Ishikawa (cell line): ENCODE data around the gene BSG.

Experiments
- CEBPB ChIP-seq: IDR thresholded peaks from 2 replicates; pipeline ENCODE4 v1.6.1; 2012
- CREB1 ChIP-seq: IDR thresholded peaks from 2 replicates; pipeline ENCODE4 v1.6.1; 2012; ENCODE audit warnings: low read depth
- EGR1 ChIP-seq: IDR thresholded peaks from 2 replicates; pipeline ENCODE4 v1.6.1; 2012
- EP300 ChIP-seq: IDR thresholded peaks from 2 replicates; pipeline ENCODE4 v1.6.1; 2012; ENCODE audit warnings: borderline replicate concordance
- FOXM1 ChIP-seq: IDR thresholded peaks from 2 replicates; pipeline ENCODE4 v1.6.1; 2012; ENCODE audit warnings: low read depth, borderline replicate concordance
- NFIC ChIP-seq: IDR thresholded peaks from 2 replicates; pipeline ENCODE4 v1.6.1; 2012
- RAD21 ChIP-seq: IDR thresholded peaks from 2 replicates; pipeline ENCODE4 v1.6.1; 2012; ENCODE audit warnings: low read depth
- TAF1 ChIP-seq: IDR thresholded peaks from 2 replicates; pipeline ENCODE4 v1.6.1; 2012; ENCODE audit warnings: low read depth, mild to moderate bottlenecking
- TCF12 ChIP-seq: IDR thresholded peaks from 2 replicates; pipeline ENCODE4 v1.6.1; 2012; ENCODE audit warnings: low read depth
- TEAD4 ChIP-seq: IDR thresholded peaks from 2 replicates; pipeline ENCODE4 v1.6.1; 2012
- YY1 ChIP-seq: IDR thresholded peaks from 2 replicates; pipeline ENCODE4 v1.6.1; 2012; ENCODE audit warnings: low read depth
- ZBTB7A ChIP-seq: IDR thresholded peaks from 2 replicates; pipeline ENCODE4 v1.6.1; 2012; ENCODE audit warnings: low read depth
- TF ChIP-seq, protein P1 (sequence below): IDR thresholded peaks from 2 replicates; pipeline ENCODE4 v1.6.1; 2012
- TF ChIP-seq, protein P2 (sequence below): IDR thresholded peaks from 2 replicates; pipeline ENCODE4 v1.6.1; 2012
- TF ChIP-seq, protein P3 (sequence below): IDR thresholded peaks from 2 replicates; pipeline ENCODE4 v1.6.1; 2012; ENCODE audit warnings: low read depth, mild to moderate bottlenecking

The BSG gene

DNA sequence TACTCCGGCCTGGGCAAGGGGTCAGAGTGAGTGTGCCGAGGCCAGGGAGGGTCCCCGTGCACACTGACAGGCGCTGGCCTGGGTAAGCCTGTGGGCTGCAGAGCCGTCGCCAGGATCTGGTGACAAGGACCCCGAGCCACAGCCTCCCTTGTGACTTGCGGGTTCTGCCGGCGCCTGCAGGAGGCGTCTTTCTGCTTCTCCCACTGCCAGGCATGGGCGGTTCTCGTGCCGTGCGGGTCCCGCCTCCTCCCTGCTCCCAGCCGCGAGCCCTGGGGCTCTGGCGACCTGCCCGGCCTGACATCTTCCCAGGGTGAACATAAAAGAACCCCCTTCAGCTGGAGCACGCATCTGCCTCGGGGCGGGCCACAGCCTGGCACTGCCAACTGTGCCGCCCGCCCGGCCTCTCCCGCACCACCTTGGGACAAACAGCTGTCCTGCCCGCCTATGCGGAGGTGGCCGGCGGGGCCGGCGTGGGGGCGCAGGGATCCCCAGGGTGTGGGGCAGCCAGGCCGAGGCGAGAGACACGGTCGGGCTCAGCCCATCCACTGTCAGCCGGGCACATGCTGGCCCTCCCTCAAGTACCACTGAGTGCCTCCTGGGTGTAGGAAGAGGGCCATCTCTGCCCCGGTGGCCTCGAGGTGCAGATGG lies 15.8 kb downstream of the BSG start:
- TF ChIP-seq RAD21, result peak; percentile 63
- TF ChIP-seq EP300, result peak; percentile 58
- TF ChIP-seq, protein P1, sequence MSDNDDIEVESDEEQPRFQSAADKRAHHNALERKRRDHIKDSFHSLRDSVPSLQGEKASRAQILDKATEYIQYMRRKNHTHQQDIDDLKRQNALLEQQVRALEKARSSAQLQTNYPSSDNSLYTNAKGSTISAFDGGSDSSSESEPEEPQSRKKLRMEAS, result peak; percentile 68
- peak; percentile 40 for TF ChIP-seq EGR1
- TF ChIP-seq TCF12, result peak; percentile 86
- TF ChIP-seq FOXM1, result peak; percentile 51; the same call in 1 of the 2 replicates
- TF ChIP-seq TAF1, result no peak
- TF ChIP-seq ZBTB7A, result no peak
- peak; percentile 95 for TF ChIP-seq NFIC
- TF ChIP-seq TEAD4, result no peak
- TF ChIP-seq, protein P2, sequence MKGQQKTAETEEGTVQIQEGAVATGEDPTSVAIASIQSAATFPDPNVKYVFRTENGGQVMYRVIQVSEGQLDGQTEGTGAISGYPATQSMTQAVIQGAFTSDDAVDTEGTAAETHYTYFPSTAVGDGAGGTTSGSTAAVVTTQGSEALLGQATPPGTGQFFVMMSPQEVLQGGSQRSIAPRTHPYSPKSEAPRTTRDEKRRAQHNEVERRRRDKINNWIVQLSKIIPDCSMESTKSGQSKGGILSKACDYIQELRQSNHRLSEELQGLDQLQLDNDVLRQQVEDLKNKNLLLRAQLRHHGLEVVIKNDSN, result peak; percentile 38
- TF ChIP-seq CREB1, result no peak
- TF ChIP-seq, protein P3, sequence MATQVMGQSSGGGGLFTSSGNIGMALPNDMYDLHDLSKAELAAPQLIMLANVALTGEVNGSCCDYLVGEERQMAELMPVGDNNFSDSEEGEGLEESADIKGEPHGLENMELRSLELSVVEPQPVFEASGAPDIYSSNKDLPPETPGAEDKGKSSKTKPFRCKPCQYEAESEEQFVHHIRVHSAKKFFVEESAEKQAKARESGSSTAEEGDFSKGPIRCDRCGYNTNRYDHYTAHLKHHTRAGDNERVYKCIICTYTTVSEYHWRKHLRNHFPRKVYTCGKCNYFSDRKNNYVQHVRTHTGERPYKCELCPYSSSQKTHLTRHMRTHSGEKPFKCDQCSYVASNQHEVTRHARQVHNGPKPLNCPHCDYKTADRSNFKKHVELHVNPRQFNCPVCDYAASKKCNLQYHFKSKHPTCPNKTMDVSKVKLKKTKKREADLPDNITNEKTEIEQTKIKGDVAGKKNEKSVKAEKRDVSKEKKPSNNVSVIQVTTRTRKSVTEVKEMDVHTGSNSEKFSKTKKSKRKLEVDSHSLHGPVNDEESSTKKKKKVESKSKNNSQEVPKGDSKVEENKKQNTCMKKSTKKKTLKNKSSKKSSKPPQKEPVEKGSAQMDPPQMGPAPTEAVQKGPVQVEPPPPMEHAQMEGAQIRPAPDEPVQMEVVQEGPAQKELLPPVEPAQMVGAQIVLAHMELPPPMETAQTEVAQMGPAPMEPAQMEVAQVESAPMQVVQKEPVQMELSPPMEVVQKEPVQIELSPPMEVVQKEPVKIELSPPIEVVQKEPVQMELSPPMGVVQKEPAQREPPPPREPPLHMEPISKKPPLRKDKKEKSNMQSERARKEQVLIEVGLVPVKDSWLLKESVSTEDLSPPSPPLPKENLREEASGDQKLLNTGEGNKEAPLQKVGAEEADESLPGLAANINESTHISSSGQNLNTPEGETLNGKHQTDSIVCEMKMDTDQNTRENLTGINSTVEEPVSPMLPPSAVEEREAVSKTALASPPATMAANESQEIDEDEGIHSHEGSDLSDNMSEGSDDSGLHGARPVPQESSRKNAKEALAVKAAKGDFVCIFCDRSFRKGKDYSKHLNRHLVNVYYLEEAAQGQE, result no peak
- no peak for TF ChIP-seq CEBPB
- no peak for TF ChIP-seq YY1

DNA sequence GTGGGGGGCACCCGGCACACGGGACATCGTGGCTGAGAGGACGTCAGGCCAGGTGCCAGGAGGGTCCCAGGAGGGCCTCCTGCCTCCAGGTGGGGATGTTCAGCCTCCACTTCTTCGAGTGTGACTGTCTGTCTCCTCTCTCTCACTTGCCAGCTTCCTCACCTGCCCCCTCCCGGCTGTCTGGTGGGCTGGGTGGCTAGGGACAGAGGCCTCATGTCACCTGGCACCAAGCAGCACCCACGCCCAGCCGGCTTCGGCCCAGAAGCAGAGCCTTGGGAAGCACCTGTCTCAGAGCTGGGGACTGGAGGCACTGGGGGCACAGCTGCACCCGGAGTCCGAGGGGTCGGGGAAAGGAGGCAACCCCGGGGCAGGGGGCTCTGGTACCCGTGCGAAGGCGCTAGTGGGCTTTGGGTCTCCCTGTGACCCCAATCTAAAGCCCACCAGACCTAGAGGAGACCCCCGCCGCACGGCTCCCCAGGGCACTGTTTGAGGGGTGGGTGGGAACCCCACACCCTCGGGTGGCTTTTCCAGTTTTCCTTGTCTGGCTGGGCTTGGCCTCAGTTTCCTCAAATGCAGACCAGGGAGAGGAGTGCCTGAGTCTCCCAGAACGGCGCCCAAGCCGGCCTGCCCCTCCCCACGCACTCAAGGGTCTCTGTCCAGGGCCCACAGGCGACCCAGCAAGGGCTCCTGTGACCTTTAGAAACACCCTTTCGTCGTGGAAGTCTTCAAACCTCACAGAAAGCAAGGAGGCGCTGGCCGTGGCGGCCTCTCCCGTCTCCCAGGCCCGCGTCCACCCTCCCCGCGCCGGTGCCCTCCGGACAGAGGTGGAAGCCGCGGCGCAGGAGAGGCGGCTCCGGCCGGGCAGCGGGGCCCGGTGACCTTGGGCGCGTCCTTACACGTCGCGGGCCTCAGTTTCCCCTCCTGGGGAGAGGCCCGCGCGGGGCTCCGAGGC lies 16.6 kb downstream of the BSG start:
- TF ChIP-seq ZBTB7A (peak; percentile 85), CREB1 (no peak)

DNA sequence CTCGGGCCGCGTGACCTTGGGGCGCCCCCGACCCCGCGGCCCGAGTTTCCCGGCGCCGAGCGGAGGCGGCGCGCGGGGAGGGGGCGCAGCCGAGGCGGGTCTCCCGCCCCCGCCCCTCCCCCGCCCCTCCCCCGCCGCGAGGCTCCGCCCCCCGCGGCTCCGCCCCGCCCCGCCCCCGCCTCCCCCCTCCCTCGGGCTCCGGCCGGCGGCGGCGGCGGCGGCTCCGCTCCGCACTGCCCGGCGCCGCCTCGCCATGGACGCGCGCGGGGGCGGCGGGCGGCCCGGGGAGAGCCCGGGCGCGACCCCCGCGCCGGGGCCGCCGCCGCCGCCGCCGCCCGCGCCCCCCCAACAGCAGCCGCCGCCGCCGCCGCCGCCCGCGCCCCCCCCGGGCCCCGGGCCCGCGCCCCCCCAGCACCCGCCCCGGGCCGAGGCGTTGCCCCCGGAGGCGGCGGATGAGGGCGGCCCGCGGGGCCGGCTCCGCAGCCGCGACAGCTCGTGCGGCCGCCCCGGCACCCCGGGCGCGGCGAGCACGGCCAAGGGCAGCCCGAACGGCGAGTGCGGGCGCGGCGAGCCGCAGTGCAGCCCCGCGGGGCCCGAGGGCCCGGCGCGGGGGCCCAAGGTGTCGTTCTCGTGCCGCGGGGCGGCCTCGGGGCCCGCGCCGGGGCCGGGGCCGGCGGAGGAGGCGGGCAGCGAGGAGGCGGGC lies 17.4 kb downstream of the BSG start, which contains the start of gene HCN2:
Gene HCN2 (plus strand): TSS at position 189 of the 703 bp plus-strand sequence. CDS start 65 bp downstream, at position 254.
- TF ChIP-seq EGR1 (peak; percentile 4; the same call in 1 of the 2 replicates), ZBTB7A (no peak), FOXM1 (no peak), EP300 (no peak), TAF1 (no peak)

DNA sequence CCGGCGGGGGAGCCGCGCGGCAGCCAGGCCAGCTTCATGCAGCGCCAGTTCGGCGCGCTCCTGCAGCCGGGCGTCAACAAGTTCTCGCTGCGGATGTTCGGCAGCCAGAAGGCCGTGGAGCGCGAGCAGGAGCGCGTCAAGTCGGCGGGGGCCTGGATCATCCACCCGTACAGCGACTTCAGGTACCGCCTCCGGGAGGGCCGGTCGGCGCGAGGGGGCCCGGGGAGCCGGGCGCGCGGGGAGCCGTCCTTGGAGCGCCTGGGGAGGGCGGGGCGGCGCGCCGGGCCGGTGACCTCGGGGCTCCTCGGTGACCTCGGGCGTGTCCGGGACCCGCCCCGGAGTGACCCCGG lies 18.0 kb downstream of the BSG start:
- TF ChIP-seq CREB1, result no peak
- TF ChIP-seq, protein P1, result peak; percentile 82

DNA sequence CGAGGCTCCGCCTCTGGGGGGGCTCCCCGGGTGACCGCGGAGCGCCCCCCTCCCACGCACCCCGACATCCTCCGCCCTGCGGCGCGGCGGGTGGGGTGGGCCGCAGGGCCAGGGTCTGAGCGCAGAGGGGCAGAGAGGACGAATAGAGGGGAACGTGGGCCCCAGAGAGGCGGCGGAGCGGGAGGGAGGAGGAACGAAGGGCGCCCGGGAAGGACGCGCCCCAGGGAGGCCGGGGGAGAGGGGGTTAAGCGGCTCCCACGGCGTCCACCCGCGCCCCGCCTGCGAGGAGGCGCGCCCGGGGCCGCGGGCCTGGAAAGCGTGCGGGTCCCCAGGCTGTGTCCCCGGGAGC lies 18.3 kb downstream of the BSG start:
- TF ChIP-seq ZBTB7A (no peak), FOXM1 (no peak), YY1 (no peak)

DNA sequence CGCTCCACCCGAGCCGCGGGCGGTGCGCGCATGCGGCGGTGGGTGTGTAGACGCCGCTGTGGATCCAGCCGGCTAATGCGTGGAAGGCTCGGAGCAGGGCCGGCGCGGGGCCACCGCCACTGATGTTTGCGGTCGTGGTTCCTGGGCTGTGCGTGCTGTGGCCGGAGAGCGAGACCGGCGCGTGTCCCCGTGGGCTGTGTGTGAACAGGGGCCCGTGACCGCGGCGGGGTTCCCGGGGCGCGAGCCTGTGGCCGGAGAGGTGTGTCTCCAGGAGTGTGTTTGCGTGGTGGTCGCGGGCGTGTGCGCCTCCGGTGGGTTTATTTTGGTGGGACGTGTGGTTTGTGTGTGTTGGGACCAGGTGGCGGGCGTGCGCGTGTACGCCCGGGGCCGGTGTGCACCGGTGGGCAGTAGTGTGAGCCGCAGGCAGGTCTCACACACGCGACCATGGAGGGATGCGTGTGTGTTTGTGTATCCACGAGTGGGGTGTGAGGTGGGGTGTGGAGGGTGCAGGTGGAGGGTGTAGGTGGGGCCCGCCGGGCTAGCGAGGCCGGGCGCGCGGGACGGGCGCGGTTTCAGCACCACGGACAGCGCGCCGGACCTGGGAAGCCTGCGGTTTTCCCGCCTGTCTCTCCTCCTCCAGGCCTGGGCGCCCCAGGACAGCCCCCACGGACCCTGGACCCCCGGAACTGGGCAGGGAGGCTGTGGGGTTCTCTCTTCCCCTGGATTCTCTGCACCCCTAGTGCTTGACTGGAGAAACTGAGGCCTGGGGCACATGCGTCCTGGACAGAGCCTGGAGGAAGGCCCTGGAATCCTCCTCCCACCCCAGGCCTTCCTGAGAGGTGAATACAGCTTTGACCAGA lies 18.9 kb downstream of the BSG start:
- TF ChIP-seq TAF1 (no peak), CREB1 (no peak), EP300 (no peak), RAD21 (no peak), ZBTB7A (peak; percentile 69)
- TF ChIP-seq, protein P1, result peak; percentile 36; the same call in 1 of the 2 replicates
- TF ChIP-seq, protein P3, result peak; percentile 99
